ENCODE measurements around the gene CPM.

- TF ChIP-seq POLR2AphosphoS5 (IDR thresholded peaks at IDR 0.05) = no peak
- no peak for TF ChIP-seq CTCF (IDR thresholded peaks at IDR 0.05)
These were observed 20.1 kb downstream of the CPM start for GRCh38 chr12:68912916-68913315.
